ENCODE measurements around the gene CSTPP1.
"Not testable (repeated sequence)": the region's sequence is repeated elsewhere in the genome, so short reads cannot be mapped to it uniquely, and the experiment has no call there.

CSTPP1 gene

DNA sequence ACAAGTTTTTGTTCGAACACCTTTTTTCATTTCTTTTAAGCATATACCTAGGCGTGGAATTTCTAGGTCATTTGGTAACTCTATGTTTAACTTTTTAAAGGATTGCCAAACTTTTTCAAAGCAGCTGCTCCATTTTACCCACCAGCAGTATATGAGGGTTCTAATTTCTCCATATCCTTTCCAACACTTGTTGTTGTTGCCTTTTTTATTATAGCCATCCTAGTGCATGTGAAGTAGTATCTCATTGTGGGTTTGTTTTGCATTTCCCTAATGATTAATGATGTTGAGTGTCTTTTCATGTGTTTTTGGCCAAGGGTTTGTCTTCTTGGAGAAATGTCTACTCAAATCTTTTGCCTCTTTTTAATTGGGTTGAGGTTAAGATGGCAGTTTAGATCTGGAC lies 24.5 kb downstream of the CSTPP1 start:
- no peak for DNase-seq

DNA sequence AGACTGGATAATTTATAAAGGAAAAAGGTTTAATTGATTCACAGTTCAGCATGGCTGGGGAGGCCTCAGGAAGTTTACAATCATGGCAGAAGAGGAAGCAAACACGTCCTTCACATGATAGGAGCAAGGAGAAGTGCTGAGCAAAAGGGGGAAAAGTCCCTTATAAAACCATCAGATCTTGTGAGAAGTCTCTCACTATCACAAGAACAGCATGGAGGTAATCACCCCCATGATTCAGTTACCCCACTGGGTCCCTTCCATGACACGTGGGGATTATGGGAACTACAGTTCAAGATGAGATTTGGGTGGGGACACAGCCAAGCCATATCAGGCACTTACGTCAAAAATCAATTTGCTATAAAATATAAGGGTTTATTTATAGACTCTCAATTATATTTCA lies 25.3 kb downstream of the CSTPP1 start:
- DNase-seq: not testable (repeated sequence)

DNA sequence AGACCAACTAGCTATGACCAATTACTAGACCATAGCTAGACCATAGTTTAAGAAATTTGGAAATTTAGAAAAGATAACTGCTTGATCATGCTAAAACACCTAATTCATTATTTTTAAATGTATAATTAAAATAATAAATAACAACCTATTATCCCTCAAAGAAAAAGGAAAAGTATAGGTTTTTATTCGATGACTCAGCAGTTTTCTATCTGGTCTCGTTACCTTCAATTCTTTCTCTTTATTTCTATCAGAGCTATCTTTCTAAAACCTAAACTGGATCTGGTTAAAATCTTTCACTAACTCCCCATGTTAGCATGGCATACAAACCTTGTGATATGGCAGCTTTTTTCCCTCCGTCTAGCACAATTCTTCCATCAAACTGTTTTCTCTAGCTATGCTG lies 27.3 kb downstream of the CSTPP1 start:
- DNase-seq: no peak

DNA sequence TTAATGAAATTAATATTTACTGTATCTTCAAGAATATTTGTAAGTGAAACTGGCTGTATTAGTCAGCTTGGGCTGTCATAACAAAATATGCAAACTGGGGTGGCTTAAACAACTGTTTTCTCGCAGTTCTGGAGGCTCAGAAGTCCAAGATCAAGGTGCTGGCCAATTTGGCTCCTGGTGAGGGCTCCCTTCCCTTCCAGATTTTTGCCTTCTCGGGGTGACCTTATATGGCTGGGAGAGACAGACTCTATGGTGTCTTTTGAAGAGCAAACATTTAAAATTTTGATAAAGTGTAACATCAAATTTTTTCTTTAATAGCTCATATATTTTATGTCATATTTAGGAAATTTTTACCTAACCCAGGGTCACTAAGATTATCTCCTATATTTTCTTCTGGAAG lies 30.2 kb downstream of the CSTPP1 start:
- no peak for DNase-seq

DNA sequence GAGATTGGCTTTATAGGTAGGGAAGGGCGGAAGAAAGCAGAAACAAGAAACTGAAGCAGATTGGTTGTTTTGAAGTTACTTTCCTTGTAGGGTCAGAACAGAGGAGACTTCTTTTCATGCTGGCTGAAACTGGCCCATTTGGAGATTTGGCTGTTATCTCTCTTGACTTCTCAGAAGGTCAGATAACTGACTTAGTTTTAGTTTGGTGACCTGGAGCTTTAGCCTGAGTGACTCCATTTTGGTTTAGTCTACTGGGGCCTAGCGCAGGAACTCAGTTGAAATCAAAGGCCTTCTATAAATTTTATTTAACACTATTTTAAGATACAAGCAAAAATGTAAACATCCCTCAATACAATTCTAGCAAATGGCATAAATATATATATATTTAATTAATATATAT lies 31.4 kb downstream of the CSTPP1 start:
- DNase-seq: no peak

DNA sequence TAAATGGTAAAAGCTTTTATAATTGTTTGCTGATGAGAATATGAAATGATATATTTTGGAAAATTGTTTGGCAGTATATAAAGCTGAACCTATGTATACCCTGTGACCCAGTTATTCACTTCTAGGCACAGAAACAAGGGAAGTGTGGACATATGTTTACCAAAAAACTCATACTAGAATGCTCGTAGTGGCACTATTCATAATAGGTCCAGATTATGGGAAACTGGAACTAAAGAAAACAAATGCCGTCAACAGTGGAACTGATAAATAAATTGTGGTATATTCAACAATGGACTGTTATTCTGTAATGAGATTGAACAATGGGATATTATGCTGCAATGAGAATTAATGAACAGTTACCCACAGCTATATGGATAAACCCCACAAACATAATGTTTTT lies 32.8 kb downstream of the CSTPP1 start:
- DNase-seq: no peak

DNA sequence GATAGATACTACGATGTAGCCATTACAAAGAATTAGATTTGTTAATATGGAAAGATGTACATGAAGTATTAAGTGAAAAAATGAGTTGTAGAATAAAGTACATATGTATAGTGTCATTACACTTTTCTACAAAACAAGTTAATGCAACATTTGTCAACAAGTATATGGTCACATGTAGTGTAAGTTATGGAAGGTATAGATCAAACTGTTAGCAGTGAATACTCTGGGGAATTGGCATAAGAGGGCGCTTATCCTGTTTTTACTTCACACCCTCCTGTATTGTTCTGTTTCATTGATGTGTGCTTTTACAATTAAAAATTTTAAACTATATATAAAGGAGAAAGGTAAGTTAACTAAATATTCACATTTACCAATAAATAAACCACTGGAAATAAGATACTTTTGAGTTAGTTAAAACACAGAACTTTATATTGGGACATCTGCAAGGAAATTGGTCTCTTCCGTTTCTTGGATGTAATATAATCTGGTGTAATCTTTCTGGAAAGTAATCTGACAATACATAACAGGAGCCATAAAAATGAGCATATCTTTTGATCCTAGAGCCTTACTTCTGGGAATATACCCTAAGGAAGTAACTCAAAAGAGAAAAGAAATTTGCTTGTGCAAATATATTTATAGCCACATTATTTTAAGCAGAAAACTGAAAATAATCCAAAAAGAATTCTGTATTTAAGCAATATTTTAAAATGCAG lies 34.5 kb downstream of the CSTPP1 start:
- no peak for DNase-seq

DNA sequence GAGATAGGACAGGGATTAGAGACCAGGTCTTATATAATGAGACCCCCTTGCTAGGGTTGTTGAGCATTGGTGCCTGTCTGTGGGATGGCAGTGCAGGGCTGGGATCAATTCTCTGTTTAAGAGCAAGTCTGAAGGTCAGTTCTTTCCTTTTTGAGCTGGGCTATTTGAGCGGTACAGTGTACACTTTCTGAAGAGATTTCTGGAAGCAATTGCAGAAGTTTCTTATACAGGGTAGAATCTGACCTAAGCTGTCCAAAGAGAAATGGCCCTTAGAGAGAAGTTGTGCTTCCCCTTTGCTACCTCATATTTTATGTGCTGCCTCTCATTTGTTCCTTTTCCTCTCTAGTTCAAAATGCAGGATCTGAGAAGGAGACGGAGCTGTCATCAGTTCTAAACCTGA lies 35.8 kb downstream of the CSTPP1 start:
- DNase-seq: no peak

DNA sequence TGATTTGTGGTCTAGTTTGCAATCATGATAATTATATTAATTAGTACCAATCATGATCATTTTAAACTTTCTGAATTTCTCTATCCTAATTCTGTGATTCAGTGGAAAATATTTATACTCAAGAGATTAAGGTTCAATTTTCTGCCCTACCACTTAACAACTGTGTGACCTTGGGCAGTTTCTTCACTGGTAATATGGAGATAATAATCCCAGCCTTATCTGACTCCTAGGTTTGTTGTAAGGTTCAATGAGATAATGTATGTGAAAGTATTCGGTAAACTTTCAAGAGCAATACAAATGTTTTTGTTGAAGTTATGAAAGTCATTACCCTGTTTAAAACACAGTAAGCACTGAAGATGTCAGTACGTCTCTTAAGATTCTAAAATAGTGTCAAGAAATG lies 36.3 kb downstream of the CSTPP1 start:
- no peak for DNase-seq

DNA sequence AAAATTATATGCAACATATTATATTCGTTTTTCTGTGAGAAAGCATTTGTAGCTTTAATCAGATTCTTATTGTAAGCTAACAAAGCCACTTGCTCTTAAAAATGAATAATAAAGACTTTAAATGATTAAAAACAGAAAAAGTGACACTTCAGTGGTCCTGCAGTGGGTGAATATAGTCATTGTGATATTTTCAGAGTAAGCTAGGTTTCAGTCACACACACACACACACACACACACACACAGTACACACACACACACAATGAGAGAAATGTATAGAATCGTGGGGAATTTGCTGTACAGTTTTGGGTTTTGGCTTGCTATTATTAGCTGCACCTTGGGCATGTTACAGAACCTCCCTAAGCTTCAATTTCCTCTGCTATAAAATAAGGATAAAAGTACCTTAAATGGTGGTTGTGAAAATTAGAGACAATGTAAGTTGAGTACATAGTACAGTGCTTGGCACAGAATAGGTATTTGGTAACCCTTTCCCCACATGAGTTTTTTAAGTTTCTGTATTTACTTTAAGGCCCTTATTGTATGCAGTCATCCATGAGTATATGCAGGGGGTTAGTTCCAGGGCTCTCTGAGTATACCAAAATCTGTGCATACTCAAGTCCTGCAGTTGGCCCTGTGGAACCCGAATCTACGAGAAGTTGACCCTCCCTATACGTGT lies 39.8 kb downstream of the CSTPP1 start:
- DNase-seq: no peak

DNA sequence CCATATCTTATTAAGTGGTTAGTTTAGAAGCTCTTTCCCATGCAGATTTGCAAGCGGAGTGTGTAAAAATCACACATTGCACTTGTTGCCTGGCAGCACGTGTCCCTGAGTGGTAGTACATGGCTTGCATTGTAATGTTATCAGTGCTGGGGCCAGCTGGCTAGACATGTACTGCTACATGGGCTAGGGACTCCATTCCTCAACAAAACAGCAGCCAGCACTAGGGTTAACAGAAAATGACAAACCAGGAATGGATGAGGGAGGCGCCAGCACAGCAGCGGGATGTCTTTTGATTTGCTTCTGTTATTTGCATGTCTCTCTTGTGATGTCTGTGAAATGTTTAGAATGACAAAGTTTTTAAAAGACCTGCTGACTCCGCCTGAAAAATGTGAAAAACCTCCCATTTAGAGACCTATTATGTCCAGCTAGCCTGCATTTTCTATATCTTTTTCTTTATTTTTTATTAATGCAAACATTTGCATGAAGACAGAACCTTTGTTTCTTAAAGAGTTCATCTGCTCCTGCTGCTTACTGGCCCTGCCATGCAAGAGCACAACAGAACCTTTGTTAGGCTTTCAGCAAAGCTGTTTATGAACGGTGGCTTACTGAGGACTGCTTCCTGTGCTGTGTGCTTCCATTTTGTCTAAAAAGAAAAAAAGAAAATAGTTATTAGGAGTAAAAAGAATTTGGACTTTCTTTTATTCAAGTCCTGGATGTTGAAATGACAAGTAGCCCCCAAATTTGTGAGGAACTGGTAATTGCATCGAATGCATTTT lies 40.7 kb downstream of the CSTPP1 start:
- DNase-seq: peak; percentile 70

DNA sequence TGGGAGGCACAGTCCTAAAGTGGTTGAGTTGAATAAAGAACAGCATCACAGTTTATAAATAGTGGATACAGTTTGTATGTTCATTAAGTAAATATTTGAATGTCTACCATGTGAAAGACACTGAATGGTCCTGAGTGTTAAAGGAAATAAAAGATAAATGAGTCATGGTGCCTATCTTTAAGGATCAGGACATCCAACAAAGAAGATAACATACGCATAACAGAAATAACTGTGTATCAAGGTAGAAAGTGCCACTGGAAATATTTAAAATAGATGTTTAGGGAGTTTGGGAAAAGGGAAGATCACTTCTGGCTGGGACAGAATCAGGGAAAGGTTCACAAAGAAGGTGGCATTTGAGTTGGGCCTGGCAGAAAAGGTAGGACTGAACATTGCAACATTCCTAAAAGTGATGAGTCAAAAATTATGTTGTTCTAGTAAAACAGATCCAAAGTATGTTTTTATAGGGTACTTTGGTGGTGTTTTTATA lies 41.5 kb downstream of the CSTPP1 start:
- no peak for DNase-seq

DNA sequence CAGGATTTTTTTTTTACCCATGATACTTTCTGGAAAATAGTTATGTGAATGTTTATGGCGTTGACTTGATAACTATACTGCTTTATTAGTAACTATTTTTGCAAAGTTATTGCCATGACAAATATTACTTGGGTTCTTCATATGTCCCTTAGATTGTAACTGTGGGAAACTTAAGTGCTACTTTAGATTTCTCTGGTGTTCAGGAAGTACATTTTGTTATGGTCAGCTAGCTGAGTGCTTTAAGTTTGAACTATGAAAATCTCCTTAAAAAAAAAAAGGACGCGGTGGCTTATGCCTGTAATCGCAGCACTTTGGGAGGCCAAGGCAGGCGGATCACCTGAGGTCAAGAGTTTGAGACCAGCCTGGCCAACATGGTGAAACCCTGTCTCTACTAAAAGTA lies 42.8 kb downstream of the CSTPP1 start:
- DNase-seq: no peak

DNA sequence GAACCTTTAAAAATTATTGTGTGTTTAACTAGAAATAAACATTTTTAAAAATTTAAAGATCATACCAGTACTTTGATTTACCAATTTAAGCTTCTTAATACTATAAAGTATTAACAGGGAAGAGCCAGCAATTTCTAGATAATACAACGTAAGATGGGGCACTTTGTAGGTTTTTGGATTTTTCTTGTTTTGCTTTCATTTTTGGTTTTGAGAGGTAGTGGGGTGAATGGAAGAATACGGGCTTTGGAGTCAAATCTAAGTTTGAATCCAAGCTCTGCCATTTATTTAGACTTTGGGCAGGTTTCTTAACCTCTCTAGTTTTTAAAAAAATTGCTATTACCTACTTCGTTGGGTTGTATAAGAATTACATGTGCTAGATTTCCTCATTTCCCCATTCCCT lies 44.9 kb downstream of the CSTPP1 start:
- no peak for DNase-seq

DNA sequence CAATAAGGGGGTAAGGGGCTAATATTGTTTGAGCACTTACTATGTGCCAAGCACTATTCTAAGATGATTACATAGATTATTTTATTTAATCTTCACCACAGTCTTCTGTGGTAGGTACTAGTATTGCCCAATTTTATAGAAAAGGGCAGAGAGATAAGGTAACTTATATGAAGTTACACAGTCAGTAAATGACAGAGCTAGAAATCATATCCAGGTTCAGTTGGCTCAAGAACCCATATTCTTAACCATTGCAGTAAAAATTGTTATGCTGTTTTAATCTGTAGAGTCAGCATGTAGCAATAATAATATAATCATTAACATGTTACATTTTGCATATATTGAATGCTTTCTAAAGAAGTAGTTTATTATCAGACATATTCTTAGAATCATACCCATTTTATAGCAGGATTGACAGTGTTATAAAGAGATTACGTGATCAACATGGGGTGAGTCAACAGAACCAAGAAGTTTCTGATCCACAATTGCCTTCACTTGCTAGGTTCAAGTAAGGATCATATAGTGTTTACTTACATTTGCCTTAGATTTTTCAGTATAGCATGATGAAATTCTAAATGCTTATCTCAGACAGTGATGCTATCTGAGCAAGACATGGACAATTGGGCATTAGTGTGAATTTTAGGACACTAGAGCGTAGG lies 46.4 kb downstream of the CSTPP1 start:
- no peak for DNase-seq

DNA sequence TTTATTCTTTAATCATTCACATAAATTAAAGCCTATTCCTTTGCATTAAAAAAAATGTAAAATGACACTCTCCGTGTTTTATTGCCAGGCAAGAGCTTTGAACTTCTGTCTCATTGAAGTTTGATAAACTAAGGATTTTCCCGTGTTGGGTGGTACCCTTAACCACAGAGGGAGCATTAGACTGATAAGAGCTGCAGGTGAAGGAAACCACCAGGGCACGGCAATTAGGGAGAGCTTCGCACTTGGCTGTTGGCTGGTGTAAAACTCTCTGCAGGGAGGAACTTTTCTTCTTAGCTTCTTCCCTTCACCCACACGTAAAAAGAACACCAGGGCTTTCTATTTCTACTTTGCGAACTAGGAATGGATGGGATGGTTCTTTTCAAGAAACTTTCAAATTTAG lies 47.0 kb downstream of the CSTPP1 start:
- no peak for DNase-seq

DNA sequence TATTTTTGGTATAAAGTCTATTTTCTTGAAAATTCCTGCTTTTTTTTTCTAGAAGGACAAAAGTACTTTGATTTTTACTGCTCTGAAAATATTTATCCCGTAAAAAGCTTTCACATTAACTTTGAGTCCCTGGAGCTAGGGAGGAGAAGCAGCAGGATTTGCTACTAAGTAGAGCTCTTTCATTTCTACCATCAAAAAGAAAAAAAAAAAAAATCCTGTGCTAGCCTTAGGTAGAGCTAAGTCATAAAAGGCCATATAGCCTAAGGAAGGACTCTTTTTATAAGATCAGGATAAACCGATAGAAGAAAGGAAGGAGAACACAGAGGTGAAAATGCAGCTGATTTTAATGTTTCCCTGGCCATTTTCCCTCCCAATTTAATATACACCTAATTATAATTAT lies 48.0 kb downstream of the CSTPP1 start:
- no peak for DNase-seq

DNA sequence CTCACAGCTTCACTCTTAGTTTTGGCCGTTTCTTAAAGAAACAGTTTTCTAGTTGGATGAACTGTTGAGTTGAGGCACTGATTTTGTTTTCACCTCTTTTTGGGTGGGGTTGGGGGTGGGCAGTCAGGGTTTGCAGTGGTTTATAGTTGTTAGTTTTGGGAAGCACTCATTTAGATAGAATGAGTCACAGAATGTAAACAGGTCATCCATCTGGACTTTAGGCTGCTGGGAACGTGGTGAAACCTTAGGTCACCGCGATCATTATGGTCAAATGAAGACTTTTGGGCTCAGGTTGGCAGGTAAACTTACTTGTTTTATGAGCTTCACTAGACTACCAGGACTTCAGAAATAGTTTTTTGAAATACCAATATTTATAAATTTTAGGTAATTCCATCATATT lies 48.4 kb downstream of the CSTPP1 start:
- DNase-seq: peak; percentile 52

DNA sequence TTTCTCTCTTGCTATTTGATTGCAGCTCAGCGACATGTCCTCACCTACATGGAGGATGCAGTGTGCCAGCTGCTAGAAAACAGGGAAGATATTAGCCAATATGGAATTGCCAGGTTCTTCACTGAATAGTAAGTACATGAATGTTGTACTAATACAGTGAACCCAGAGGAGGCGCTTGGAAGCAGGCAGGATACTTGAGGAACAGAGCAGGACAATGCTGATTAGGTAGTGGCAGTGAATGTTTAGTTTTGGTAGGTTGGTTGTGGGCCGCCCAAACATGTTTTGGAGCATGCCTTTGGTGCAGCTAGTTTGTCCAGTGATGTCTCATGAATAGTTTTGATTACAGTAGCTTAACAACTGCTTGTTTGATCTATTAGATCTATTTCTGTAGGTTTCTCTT lies 50.6 kb downstream of the CSTPP1 start:
- DNase-seq: no peak

DNA sequence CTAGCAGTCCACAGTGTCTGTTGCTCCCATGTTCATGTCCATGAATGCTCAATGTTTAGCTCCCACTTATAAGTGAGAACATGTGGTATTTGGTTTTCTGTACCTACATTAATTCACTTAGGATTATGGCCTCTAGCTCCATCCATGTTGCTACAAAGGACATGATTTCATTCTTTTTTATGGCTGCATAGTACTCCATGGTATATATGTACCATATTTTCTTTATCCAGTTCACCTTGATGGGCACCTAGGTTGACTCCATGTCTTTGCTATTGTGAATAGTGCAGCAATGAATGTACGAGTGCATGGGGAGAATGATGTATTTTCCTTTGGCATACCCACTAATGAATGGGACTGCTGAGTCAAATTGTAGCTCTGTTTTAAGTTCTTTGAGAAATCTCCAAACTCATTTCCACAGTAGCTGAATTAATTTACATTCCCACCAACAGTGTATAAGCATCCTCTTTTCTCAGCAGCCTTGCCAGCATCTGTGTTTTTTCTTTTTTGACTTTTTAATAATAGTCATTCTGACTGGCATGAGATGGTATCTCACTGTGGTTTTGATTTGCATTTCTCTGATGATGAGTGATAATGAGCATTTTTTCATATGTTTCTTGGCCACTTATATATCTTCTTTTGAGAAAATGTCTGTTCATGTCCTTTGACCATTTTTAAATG lies 53.4 kb downstream of the CSTPP1 start:
- DNase-seq: not testable (repeated sequence)

DNA sequence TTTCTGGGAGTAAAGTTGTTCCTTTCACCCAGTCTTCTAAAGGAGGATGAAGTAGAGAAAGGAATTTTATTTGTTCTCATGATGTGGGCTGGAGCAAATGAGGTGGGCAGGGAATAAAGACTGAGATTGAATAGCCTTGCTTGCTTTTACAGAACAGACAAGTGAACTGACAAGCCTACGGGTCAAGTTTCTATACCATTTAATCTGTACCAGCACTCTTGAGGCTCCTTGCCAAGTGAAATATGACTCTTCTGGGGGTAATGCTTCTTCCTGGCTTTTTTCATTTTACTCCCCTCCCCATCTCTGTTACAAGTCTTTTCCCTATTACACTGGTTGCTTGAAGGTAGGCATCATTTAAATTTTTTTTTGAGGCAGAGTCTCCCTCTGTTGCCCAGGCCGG lies 54.8 kb downstream of the CSTPP1 start:
- no peak for DNase-seq

DNA sequence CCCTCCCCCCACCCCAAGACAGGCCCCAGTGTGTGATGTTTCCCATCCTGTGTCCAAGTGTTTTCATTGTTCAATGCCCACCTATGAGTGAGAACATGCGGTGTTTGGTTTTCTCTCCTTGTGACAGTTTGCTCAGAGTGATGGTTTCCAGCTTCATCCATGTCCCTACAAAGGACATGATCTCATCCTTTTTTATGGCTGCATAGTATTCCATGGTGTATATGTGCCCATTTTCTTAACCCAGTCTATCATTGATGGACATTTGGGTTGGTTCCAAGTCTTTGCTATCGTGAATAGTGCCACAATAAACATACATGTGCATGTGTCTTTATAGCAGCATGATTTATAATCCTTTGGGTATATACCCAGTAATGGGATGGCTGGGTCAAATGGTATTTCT lies 55.8 kb downstream of the CSTPP1 start:
- DNase-seq: not testable (repeated sequence)

DNA sequence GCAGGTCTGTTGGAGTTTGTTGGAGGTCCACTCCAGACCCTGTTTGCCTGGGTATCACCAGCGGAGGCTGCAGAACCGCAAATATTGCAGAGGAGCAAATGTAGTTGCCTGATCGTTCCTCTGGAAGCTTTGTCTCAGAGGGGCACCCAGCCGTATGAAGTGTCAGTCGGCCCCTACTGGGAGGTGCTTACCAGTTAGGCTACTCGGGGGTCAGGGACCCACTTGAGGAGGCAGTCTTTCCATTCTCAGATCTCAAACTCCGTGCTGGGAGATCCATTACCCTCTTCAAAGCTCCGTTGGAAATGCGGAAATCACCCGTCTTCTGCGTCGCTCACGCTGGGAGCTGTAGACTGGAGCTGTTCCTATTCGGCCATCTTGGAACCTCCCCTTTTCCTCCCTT lies 61.2 kb downstream of the CSTPP1 start:
- DNase-seq: not testable (repeated sequence)
